Measurements from ENCODE around the gene CROCC2.

GRCh38 chr2:240961910-240962299 lies 55.8 kb downstream of the CROCC2 start:
- no peak for TF ChIP-seq CTCF (IDR thresholded peaks at IDR 0.05 in 2 of 3, conservative IDR thresholded peaks at IDR 0.05 in 1 of 3; ENCODE audit: borderline replicate concordance in 1 of 3, insufficient read depth in 1 of 3, low read depth in 2 of 3, low read length in 2 of 3)
- no peak for TF ChIP-seq POLR2A (IDR thresholded peaks at IDR 0.05; ENCODE audit: borderline replicate concordance, extremely low read depth, insufficient read depth, insufficient read length)
- no peak for TF ChIP-seq POLR2AphosphoS5 (IDR thresholded peaks at IDR 0.05; ENCODE audit: low read depth, low read length)
- no peak for TF ChIP-seq SIN3A (IDR thresholded peaks at IDR 0.05; ENCODE audit: low read depth)
- TF ChIP-seq RAD21 (IDR thresholded peaks at IDR 0.05; ENCODE audit: low read depth), result no peak
- no peak for TF ChIP-seq MAX (IDR thresholded peaks at IDR 0.05)
- no peak for TF ChIP-seq REST (IDR thresholded peaks at IDR 0.05; ENCODE audit: low read depth)
- no peak for TF ChIP-seq SP1 (IDR thresholded peaks at IDR 0.05; ENCODE audit: low read depth)
